Upper lobe of left lung (tissue), 4 donors: Measurements from ENCODE around the gene ELOVL5.

Experiments
- CTCF ChIP-seq, 6 experiments: fragments of 450-650 bp in 4 of 6; fragments of 200-600 bp in 2 of 6; sonication (generic) in 2 of 6; IDR thresholded peaks; one replicate each; pipeline ENCODE4 v1.5.1; 2016 to 2019; ENCODE audit warnings: antibody characterized with exemption in 6 of 6
- EP300 ChIP-seq, 4 donors: sonication (generic); formaldehyde crosslinking; IDR thresholded peaks; one replicate each; pipeline ENCODE4 v1.5.1; 2017; ENCODE audit warnings: antibody characterized with exemption in 4 of 4, control low read depth in 2 of 4

- TF ChIP-seq CTCF (IDR thresholded peaks at IDR 0.05): no peak
- TF ChIP-seq EP300 (IDR thresholded peaks at IDR 0.05): no peak
Measured at GRCh38 chr6:53266553-53267090, 82.1 kb downstream of the ELOVL5 start.
